Uterus (tissue), 4 donors: ENCODE data around the gene DCT. TPM values are rescaled to one million over a fixed set of nuclear protein-coding genes. Genes with fewer than 3 reads are reported as not detected.

Source experiments
- DNase-seq, 2 donors: peaks; one replicate each; pipeline ENCODE4 v3.0.0-alpha.2; 2019 to 2020
- H3K27ac ChIP-seq, 2 donors: fragments of 200-600 bp; sonication (generic); 1 replicate in 1 of 2; 2 replicates in 1 of 2; pipeline ENCODE4 v1.5.1; 2016 to 2018
- H3K27me3 ChIP-seq, 2 donors: fragments of 200-600 bp; sonication (generic); one replicate each; pipeline ENCODE4 v1.5.1; 2018 to 2019; ENCODE audit warnings: control low read depth in 1 of 2
- H3K36me3 ChIP-seq, 2 donors: fragments of 200-600 bp; sonication (generic); one replicate each; pipeline ENCODE4 v1.5.1; 2019; ENCODE audit warnings: control low read depth in 1 of 2
- H3K4me1 ChIP-seq, 2 donors: fragments of 200-600 bp; sonication (generic); one replicate each; pipeline ENCODE4 v1.5.1; 2018 to 2019; ENCODE audit warnings: control low read depth in 1 of 2
- H3K4me3 ChIP-seq, 2 donors: fragments of 200-600 bp; sonication (generic); 1 replicate in 1 of 2; 2 replicates in 1 of 2; pipeline ENCODE4 v1.5.1; 2018 to 2019; ENCODE audit warnings: mild to moderate bottlenecking in 1 of 2
- H3K9me3 ChIP-seq, 2 donors: fragments of 200-600 bp; sonication (generic); one replicate each; pipeline ENCODE4 v1.5.1; 2019; ENCODE audit warnings: control low read depth in 1 of 2
- POLR2A ChIP-seq, 2 donors: fragments of 450-650 bp; IDR thresholded peaks; one replicate each; pipeline ENCODE4 v1.6.1; 2016; ENCODE audit warnings: antibody characterized with exemption in 2 of 2, mild to moderate bottlenecking in 1 of 2, moderate library complexity in 1 of 2
- intact Hi-C: fragments of 100-400 bp; cut with DNase I; formaldehyde crosslinking; loops from one replicate; pipeline ENCODE4 v1.15.1; 2023; ENCODE audit warnings: low total_unique reads
- total RNA-seq, 4 donors: library from RNA; depleted of rRNA in 3 of 4; stranded (reverse); fragments of >200 nt in 3 of 4; gene quantifications; one replicate each; pipeline versions ENCODE4 v1.1.0 to v1.2.4, GENCODE V29; 2014 to 2023
- TF ChIP-seq, protein P1 (sequence below), 4 experiments: fragments of 200-600 bp in 2 of 4; fragments of 450-650 bp in 2 of 4; sonication (generic) in 2 of 4; IDR thresholded peaks; one replicate each; pipeline ENCODE4 v1.5.1; 2016 to 2019; ENCODE audit warnings: antibody characterized with exemption in 4 of 4, mild to moderate bottlenecking in 2 of 4, moderate library complexity in 1 of 4
- donor health status: DM: yes; HTN: yes; CAD: no.

DCT gene
- total RNA-seq, 4 donors from 2014 or later: 0.76 to 0.91 (median 0.88) TPM; not detected in 1

DNA sequence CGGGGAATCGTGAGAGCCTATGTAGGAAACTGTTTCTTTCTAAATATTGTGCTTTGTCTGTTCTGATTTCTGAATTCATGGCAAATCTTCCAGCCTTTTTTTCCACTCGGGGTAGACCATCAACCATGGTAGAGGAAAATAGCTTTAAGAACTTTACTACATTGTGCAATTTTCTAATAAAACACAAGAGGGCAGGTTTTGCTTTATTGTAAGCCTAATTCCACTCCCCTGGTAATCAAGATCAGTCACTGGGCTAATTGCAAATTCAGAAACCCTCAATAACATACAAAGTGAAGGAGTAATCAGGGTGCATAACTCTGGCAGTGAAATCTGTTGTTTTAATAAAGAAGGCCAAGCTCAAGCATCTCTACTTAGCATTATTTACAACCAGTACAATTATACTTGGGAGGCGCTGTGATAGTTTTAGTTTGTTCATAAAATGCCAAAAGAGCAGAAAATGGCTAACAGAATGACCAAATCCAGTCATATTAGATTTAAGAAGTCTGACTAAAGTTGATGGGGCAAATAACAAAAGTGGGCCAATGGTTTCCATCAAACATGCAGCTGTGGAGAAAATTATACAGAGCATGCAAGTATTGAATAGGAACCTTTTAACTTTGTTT, 43.8 kb downstream of the DCT start:
- Histone ChIP-seq H3K4me3 (no peak overlapping the region), H3K27me3 (no peaks in the 10 kb centered on the region), H3K9me3 (no peaks in the 10 kb centered on the region), H3K36me3 (no peaks in the 10 kb centered on the region), H3K27ac (no peak overlapping the region), H3K4me1 (no peaks in the 10 kb centered on the region)
- no peak for DNase-seq
- TF ChIP-seq POLR2A (IDR thresholded peaks at IDR 0.05): no peak
- TF ChIP-seq, protein P1, sequence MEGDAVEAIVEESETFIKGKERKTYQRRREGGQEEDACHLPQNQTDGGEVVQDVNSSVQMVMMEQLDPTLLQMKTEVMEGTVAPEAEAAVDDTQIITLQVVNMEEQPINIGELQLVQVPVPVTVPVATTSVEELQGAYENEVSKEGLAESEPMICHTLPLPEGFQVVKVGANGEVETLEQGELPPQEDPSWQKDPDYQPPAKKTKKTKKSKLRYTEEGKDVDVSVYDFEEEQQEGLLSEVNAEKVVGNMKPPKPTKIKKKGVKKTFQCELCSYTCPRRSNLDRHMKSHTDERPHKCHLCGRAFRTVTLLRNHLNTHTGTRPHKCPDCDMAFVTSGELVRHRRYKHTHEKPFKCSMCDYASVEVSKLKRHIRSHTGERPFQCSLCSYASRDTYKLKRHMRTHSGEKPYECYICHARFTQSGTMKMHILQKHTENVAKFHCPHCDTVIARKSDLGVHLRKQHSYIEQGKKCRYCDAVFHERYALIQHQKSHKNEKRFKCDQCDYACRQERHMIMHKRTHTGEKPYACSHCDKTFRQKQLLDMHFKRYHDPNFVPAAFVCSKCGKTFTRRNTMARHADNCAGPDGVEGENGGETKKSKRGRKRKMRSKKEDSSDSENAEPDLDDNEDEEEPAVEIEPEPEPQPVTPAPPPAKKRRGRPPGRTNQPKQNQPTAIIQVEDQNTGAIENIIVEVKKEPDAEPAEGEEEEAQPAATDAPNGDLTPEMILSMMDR (IDR thresholded peaks at IDR 0.05): peak; percentile 47 to 61 (median 57)
- intact Hi-C loops: loop anchor here (10.0 kb wide), 1 partner anchor 189 kb away; no protein-coding TSS in a partner anchor

DNA sequence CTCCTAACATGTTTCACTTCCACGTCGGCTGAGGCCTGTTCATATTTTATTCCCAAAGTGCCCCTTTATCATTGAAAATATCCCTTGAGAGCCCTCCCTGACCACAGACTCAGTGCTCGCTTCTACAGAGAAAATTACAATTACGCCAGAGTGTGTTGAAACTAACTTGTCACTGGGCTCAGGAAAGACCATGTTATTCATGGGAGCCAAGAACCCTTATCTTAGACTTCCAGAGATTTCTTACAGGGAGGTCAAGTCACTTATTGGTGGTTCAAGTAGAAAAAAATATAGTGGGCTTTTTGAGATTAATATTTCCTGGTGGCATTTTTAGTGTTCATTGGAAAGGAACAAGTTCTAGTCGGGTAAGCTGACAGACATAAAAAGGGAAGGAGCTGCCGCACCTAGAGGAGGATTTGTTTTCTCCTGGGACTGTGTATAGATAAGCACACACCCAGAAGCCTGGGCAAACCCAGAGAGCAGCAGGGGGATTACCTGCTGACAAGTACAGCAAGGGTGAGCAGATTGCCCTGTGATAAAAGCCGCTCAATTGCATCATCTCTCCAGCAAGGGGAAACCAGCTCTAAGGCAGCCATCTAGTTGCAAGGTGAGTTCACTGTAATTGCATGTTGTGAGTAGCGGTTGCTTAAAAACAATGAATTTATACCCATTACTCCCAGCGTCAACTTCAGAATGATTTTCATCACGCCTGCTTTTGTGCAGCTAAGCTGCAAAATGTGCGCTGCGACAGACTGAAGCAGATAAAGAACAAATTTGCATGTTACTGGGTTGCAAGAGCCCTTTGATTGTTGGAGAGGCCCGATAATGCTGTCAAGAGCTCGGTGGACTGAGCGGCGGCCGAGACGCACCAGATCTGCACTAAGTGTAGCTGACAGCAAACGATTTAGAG, 46.2 kb downstream of the DCT start:
- no peaks in the 10 kb centered on the region for H3K36me3 ChIP-seq
- H3K27me3 ChIP-seq: no peaks in the 10 kb centered on the region
- no peak overlapping the region for H3K4me3 ChIP-seq
- no peaks in the 10 kb centered on the region for H3K9me3 ChIP-seq
- DNase-seq: no peak
- no peak for TF ChIP-seq POLR2A (IDR thresholded peaks at IDR 0.05)
- TF ChIP-seq, protein P1 (IDR thresholded peaks at IDR 0.05): no peak
- intact Hi-C loops: loop anchor here (10.0 kb wide), 1 partner anchor 191 kb away; no protein-coding TSS in a partner anchor
- H3K27ac ChIP-seq: no peak overlapping the region
- H3K4me1 ChIP-seq: no peaks in the 10 kb centered on the region

DNA sequence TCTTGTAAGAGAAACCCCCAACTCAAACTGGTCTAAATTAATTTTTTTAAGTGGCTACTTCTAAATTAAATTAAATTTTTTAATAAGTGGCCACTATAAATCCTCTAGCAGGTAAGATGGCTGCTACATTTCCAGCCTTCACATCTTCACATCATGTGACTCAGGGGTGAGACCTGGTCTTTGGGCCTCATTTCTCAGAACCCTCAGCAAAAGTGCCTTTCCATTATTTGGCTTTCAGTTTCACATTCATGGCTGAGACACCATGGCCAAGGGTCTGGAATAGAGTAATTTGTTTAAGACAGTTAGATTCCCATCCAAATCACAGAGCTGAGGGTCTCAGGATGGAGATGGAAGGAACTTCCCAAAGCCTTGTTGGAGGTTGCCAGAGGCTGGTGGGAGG, 47.5 kb downstream of the DCT start:
- no peak for DNase-seq
- no peak overlapping the region for H3K27ac ChIP-seq
- H3K36me3 ChIP-seq: no peaks in the 10 kb centered on the region
- no peaks in the 10 kb centered on the region for H3K4me1 ChIP-seq
- no peaks in the 10 kb centered on the region for H3K27me3 ChIP-seq
- intact Hi-C loops: loop anchor here (10.0 kb wide), 1 partner anchor 193 kb away; no protein-coding TSS in a partner anchor
- H3K4me3 ChIP-seq: no peak overlapping the region
- TF ChIP-seq, protein P1 (IDR thresholded peaks at IDR 0.05): no peak
- no peak for TF ChIP-seq POLR2A (IDR thresholded peaks at IDR 0.05)
- H3K9me3 ChIP-seq: no peaks in the 10 kb centered on the region

DNA sequence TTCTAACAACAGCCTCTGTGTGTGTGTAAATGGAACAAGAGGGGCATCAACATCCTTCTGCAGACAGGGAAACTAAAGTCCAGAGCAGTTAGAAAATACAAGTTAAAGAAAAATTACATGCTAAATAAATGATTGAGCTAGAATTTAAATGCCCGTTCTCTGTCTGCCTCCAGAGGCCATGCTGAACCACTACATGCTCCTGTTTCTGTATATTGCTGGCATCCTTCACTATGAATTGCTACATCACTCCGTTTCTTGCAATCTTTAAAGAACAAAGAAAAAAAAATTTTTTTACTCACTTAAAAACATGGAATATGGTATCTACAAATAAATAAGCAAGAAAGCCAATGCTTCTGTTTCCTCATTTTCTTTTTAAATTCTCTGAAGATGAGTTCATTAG, 47.9 kb downstream of the DCT start:
- intact Hi-C loops: loop anchor here (10.0 kb wide), 1 partner anchor 193 kb away; no protein-coding TSS in a partner anchor
- Histone ChIP-seq H3K27me3 (no peaks in the 10 kb centered on the region), H3K9me3 (no peaks in the 10 kb centered on the region), H3K4me1 (no peaks in the 10 kb centered on the region), H3K36me3 (no peaks in the 10 kb centered on the region), H3K4me3 (no peak overlapping the region), H3K27ac (no peak overlapping the region)
- no peak for DNase-seq
- TF ChIP-seq, protein P1 (IDR thresholded peaks at IDR 0.05): no peak
- no peak for TF ChIP-seq POLR2A (IDR thresholded peaks at IDR 0.05)
